Activated CD8-positive, alpha-beta memory T cell treated with anti-CD3 and anti-CD28 coated beads, Interleukin-2, amount 10 ng/mL, durations not matched to agents 7 days and 5 days (primary cell): ENCODE data around the gene ZNRF3. TPM values are rescaled to one million over a fixed set of nuclear protein-coding genes. Genes with fewer than 3 reads are reported as not detected.

Experiments
- ATAC-seq: fragments of 150-1000 bp; cut with Tn5 transposase; one replicate; pipeline ENCODE4 v1.10.0; 2021; ENCODE audit warnings: moderate library complexity
- CTCF ChIA-PET: fragments of 350-600 bp; sonication (Branson Sonifier 250); formaldehyde crosslinking; loops from one replicate; lab custom pipeline; 2021; ENCODE audit warnings: antibody characterized with exemption; lab: Charles Lee
- DNase-seq: peaks from one replicate; pipeline ENCODE4 v3.0.0-alpha.2; 2020
- H3K27ac Mint-ChIP-seq: one replicate; pipeline ENCODE4 v1.8.0; 2021; ENCODE audit warnings: mild to moderate bottlenecking, mixed read lengths
- H3K27me3 Mint-ChIP-seq: one replicate; pipeline ENCODE4 v1.8.0; 2021; ENCODE audit warnings: mixed read lengths
- H3K36me3 Mint-ChIP-seq: one replicate; pipeline ENCODE4 v1.8.0; 2021; ENCODE audit warnings: mild to moderate bottlenecking, mixed read lengths
- H3K4me1 Mint-ChIP-seq: one replicate; pipeline ENCODE4 v1.8.0; 2021; ENCODE audit warnings: mixed read lengths
- H3K4me3 Mint-ChIP-seq: one replicate; pipeline ENCODE4 v1.8.0; 2021; ENCODE audit warnings: mild to moderate bottlenecking, moderate library complexity, mixed read lengths
- H3K9me3 Mint-ChIP-seq: one replicate; pipeline ENCODE4 v1.8.0; 2022; ENCODE audit warnings: low read depth, mixed read lengths
- total RNA-seq, 2 experiments: library from RNA; stranded (reverse); gene quantifications; one replicate each; pipeline ENCODE4 v1.2.3, GENCODE V29; 2021

Gene ZNRF3
- total RNA-seq, 2 experiments from 2014 or later: 0.26 to 0.79 TPM

DNA sequence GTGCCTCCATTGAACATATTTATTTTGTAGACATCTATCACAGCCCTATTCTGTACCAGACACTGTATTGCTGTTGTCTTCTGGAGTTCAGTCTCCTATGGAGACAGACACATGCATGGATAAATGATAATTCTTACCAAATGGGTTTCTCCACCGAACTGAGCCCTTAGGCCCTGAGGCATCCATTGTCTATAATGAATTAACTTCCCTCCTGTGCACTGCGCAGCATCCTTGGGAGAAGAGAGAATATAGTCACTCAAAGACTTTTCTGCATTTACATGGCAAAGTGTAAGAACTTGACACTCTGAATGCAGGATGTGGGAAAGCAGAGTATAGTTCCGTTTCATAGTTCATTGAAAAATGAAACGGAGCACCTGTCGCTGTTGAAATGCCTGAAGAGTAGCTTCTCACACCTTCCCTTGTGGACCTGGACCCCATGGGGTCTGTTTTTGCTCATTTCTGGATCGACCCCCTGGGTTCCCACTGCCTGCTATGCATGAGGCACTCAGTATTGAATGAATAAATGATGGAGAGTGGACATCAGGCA is 6.2 kb downstream of the ZNRF3 start:
- H3K36me3 Mint-ChIP-seq: no peaks in the 10 kb centered on the region
- peaks cover 2% of the 10 kb centered on the region for H3K4me1 Mint-ChIP-seq
- H3K27me3 Mint-ChIP-seq: peaks cover 65% of the 10 kb centered on the region
- no peak for DNase-seq
- H3K9me3 Mint-ChIP-seq: no peaks in the 10 kb centered on the region
- H3K27ac Mint-ChIP-seq: no peak overlapping the region
- no peak overlapping the region for H3K4me3 Mint-ChIP-seq
- ATAC-seq: no peak
- CTCF ChIA-PET: no interaction called here

DNA sequence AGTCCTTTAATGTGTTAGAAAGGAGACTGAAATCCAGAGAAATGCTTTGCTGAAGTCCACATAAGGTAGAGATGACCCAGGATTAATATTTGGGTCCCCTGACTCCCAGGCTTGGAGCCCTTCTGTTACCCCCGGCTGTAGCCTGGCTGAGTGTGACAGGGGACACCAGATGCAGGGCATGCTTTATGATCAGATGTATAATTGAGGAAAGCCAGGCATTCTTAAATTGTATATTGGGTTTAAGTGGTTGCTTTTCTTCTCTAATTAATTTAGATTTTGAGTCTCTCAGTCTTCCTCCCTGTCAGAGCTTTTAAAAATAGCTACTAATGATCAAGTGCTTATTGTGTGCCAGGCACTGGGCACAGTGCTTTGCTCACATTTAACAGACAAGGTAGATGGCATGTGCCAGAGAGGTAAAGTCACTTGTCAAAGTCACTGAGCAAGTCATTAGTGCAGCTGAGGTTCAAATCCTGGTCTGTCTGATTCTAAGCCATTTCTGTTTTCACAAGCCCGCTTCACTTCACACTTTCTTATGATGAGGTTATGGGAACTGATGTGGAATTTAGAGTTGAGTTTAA is 7.9 kb downstream of the ZNRF3 start:
- Mint-ChIP-seq H3K4me1 (peaks cover 2% of the 10 kb centered on the region), H3K27me3 (peaks cover 55% of the 10 kb centered on the region), H3K36me3 (no peaks in the 10 kb centered on the region), H3K4me3 (no peak overlapping the region), H3K9me3 (no peaks in the 10 kb centered on the region), H3K27ac (no peak overlapping the region)
- DNase-seq (no peak), ATAC-seq (no peak)
- CTCF ChIA-PET: no interaction called here

DNA sequence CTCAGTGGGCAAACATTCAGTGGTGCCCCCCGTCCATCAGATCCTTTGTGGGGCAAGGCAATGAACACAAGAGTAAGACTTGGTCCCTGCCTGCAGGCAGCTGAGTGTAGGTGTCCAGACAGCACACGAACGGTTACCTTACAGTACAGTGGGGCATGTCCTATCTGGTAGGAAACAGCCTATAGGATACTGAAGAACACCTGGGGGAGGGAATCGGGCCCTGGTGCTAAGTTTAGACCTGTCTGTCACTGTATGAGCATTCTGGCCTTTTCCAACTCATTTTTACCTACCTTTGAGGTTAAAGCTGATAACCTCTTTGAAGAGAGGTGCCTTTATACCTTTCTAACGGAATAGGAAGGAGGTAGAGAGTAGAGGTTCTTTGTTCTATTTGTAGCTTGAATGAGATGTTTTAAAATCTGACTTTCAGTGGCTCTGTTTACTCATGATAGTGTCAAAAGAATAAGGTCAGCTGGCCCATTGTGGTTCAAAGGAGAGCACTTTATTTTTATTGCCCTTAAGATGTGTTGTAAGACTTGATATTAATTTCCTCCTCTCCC is 8.9 kb downstream of the ZNRF3 start:
- Mint-ChIP-seq H3K27ac (no peak overlapping the region), H3K27me3 (peaks cover 45% of the 10 kb centered on the region), H3K4me1 (peaks cover 2% of the 10 kb centered on the region), H3K36me3 (no peaks in the 10 kb centered on the region), H3K9me3 (no peaks in the 10 kb centered on the region), H3K4me3 (no peak overlapping the region)
- ATAC-seq (no peak), DNase-seq (no peak)
- CTCF ChIA-PET: no interaction called here

DNA sequence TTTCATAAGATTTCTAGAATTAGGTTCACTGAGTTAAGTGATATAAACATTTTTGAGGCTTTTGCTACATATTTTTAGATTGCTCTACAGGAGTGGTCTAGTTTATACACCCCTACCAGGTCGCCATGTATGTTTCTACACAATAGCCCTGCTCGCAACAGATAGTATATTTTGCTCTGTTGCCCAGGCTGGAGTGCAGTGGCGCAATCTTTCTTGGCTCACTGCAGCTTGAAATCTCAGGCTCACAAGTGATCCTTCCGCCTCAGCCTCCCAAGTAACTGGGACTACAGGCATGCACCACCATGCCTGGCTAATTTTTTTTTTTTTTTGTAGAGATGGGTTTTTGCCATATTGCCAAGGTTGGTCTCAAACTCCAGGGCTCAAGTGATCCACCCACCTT is 10.4 kb downstream of the ZNRF3 start:
- Mint-ChIP-seq H3K27me3 (peaks cover 37% of the 10 kb centered on the region), H3K4me3 (no peak overlapping the region), H3K4me1 (peaks cover 5% of the 10 kb centered on the region), H3K9me3 (no peaks in the 10 kb centered on the region), H3K36me3 (no peaks in the 10 kb centered on the region), H3K27ac (no peak overlapping the region)
- CTCF ChIA-PET: interaction anchor here (0.7 kb wide), 1 partner anchor 38 kb away, joined by 3 read pairs; no protein-coding TSS in a partner anchor
- no peak for ATAC-seq
- no peak for DNase-seq

DNA sequence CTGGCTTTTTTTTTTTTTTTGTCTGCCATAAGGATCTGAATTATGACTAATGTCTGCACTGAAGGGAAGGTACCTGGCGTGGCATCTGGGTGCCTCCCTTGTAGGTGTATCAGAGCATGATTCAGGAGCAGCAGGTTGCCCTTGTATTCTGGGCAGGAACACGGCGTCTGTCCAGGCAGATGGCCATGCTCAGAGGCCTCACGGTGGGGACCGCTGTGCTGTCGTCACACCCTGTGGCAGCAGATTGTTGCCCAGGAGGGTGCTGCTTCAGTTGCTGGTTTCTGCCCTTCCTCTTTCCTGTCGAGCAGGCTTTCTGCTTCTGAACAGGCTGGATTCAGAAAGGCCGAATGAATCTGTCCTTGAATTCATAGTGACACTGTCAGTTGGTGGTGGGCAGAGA is 11.0 kb downstream of the ZNRF3 start:
- CTCF ChIA-PET: no interaction called here
- no peak overlapping the region for H3K27ac Mint-ChIP-seq
- no peak for DNase-seq
- H3K4me3 Mint-ChIP-seq: no peak overlapping the region
- no peak for ATAC-seq
- peaks cover 10% of the 10 kb centered on the region for H3K4me1 Mint-ChIP-seq
- H3K9me3 Mint-ChIP-seq: no peaks in the 10 kb centered on the region
- H3K36me3 Mint-ChIP-seq: no peaks in the 10 kb centered on the region
- H3K27me3 Mint-ChIP-seq: peaks cover 39% of the 10 kb centered on the region

- no peaks in the 10 kb centered on the region for H3K9me3 Mint-ChIP-seq
- CTCF ChIA-PET: no interaction called here
- H3K27ac Mint-ChIP-seq: no peak overlapping the region
- peaks cover 40% of the 10 kb centered on the region for H3K27me3 Mint-ChIP-seq
- ATAC-seq (no peak), DNase-seq (no peak)
- H3K4me3 Mint-ChIP-seq: no peak overlapping the region
- peaks cover 9% of the 10 kb centered on the region for H3K4me1 Mint-ChIP-seq
- no peaks in the 10 kb centered on the region for H3K36me3 Mint-ChIP-seq
Observed at GRCh38 chr22:28894807-28895206, 11.4 kb downstream of the ZNRF3 start.

- H3K27ac Mint-ChIP-seq: no peak overlapping the region
- ATAC-seq: no peak
- H3K27me3 Mint-ChIP-seq: peaks cover 43% of the 10 kb centered on the region
- no peaks in the 10 kb centered on the region for H3K9me3 Mint-ChIP-seq
- DNase-seq: no peak
- no peak overlapping the region for H3K4me3 Mint-ChIP-seq
- H3K4me1 Mint-ChIP-seq: peaks cover 9% of the 10 kb centered on the region
- CTCF ChIA-PET: no interaction called here
- H3K36me3 Mint-ChIP-seq: no peaks in the 10 kb centered on the region
Observed at GRCh38 chr22:28896611-28897010, 13.2 kb downstream of the ZNRF3 start.

DNA sequence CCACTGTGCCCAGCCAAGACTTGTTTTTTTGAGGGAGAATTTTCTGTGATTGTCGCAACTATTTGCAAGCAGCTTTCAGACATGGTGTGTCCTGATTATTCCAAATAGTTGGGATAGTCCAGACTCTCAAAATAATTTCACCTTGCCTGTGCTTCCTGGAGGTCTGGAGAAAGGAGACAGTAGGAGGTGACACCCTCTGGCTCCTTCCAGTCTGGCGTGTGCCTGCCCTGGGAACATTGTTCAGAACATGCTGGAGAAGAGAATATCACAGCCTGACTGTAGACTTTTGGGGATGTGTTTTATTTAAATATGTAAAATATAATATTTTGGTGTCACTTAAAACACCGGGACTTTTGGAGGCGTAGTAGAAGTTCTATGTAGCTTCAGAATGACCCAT is 14.9 kb downstream of the ZNRF3 start:
- H3K27ac Mint-ChIP-seq: no peak overlapping the region
- CTCF ChIA-PET: interaction anchor here (0.6 to 0.8 kb wide), 2 partner anchors 68 to 347 kb away, joined by 3 read pairs; no protein-coding TSS in a partner anchor
- H3K27me3 Mint-ChIP-seq: peaks cover 47% of the 10 kb centered on the region
- ATAC-seq: no peak
- no peak overlapping the region for H3K4me3 Mint-ChIP-seq
- H3K4me1 Mint-ChIP-seq: peaks cover 9% of the 10 kb centered on the region
- H3K36me3 Mint-ChIP-seq: no peaks in the 10 kb centered on the region
- no peak for DNase-seq
- H3K9me3 Mint-ChIP-seq: no peaks in the 10 kb centered on the region

- H3K27ac Mint-ChIP-seq: peak overlapping the region; percentile 31
- ATAC-seq (no peak), DNase-seq (peak; percentile 49)
- CTCF ChIA-PET: no interaction called here
- H3K4me1 Mint-ChIP-seq: peaks cover 9% of the 10 kb centered on the region
- no peaks in the 10 kb centered on the region for H3K36me3 Mint-ChIP-seq
- H3K27me3 Mint-ChIP-seq: peaks cover 57% of the 10 kb centered on the region
- no peak overlapping the region for H3K4me3 Mint-ChIP-seq
- no peaks in the 10 kb centered on the region for H3K9me3 Mint-ChIP-seq
Observed at GRCh38 chr22:28899199-28899853, 16.0 kb downstream of the ZNRF3 start.

DNA sequence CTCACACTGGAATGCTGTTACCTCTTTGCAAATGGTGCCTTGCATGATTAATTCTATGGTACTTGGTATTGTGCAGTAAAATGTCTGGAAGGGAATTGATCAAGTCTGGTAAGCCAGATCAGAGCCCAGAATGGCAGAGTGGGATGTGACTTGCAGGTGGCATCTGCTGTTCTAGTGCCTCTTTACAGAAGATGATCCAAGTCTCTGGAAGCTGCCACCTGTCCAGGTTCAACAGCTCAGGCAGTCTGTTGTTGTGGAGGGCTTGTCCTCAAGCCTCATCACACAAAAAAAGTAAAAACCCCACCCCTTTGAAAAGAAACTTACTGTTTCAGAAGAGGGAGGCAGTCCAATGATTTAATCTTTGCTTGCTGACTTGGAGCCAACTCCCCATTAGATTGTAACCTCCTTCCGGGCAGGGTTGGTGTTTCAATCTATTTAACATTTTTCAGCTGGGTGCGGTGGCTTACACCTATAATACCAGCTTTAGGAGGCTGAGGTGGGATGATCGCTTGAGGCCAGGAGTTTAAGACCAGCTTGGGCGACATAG is 17.1 kb downstream of the ZNRF3 start:
- DNase-seq (no peak), ATAC-seq (no peak)
- Mint-ChIP-seq H3K27me3 (peaks cover 63% of the 10 kb centered on the region), H3K9me3 (no peaks in the 10 kb centered on the region), H3K4me3 (no peak overlapping the region), H3K4me1 (peaks cover 9% of the 10 kb centered on the region), H3K27ac (no peak overlapping the region), H3K36me3 (no peaks in the 10 kb centered on the region)
- CTCF ChIA-PET: interaction anchor here (1.7 kb wide), 1 partner anchor 141 kb away, joined by 3 read pairs; no protein-coding TSS in a partner anchor

DNA sequence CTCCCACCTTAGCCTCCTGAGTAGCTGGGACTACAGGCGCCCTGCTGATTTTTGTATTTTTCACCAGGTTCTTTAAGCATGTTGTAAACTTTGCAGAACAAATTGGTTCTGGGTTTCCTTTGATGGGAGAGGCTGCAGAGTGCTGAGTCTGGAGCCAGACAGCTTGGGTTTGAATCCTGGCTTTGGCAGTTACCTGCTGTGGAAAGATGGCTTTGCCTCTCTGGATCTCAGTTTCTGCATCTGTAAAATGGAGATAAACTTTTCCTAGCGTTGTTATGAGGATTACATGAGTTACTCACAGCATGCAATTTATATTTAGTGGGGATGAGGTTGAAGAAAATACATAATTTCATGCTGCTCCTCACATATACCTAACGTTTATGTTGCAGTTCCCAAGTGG is 19.1 kb downstream of the ZNRF3 start:
- no peak overlapping the region for H3K4me3 Mint-ChIP-seq
- no peaks in the 10 kb centered on the region for H3K36me3 Mint-ChIP-seq
- peaks cover 76% of the 10 kb centered on the region for H3K27me3 Mint-ChIP-seq
- ATAC-seq (no peak), DNase-seq (no peak)
- H3K27ac Mint-ChIP-seq: no peak overlapping the region
- H3K4me1 Mint-ChIP-seq: peaks cover 12% of the 10 kb centered on the region
- CTCF ChIA-PET: no interaction called here
- H3K9me3 Mint-ChIP-seq: no peaks in the 10 kb centered on the region

DNA sequence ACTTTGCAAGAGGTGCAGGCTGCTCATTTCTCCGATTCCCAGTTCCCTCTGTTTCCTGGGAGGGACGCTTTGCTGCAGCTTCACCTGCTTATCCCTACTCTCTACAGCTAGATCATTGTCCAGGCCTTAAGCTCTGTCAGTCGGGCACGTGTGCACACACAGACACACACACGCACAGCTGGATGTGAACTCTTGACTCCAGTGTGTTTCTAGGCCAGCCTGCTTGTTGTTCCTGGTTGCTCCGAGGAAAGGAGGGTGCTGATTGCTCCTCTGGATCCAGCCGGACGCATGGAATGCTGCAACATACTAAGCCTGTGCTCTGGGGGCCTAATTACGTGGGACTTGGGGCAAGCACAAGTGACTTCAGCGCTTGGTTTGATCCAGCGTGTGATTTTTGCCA is 19.7 kb downstream of the ZNRF3 start:
- H3K27me3 Mint-ChIP-seq: peaks cover 80% of the 10 kb centered on the region
- DNase-seq: no peak
- no peak overlapping the region for H3K27ac Mint-ChIP-seq
- H3K36me3 Mint-ChIP-seq: no peaks in the 10 kb centered on the region
- no peak for ATAC-seq
- H3K9me3 Mint-ChIP-seq: no peaks in the 10 kb centered on the region
- CTCF ChIA-PET: no interaction called here
- H3K4me1 Mint-ChIP-seq: peaks cover 17% of the 10 kb centered on the region
- H3K4me3 Mint-ChIP-seq: no peak overlapping the region

GRCh38 chr22:28903729-28904128 is 20.4 kb downstream of the ZNRF3 start:
- CTCF ChIA-PET: no interaction called here
- H3K36me3 Mint-ChIP-seq: no peaks in the 10 kb centered on the region
- no peak for ATAC-seq

More at GRCh38 chr22:28903729-28904128, 20.4 kb downstream of the ZNRF3 start:
- Mint-ChIP-seq H3K9me3 (no peaks in the 10 kb centered on the region), H3K27ac (no peak overlapping the region), H3K4me3 (no peak overlapping the region), H3K4me1 (peaks cover 21% of the 10 kb centered on the region), H3K27me3 (peaks cover 84% of the 10 kb centered on the region)
- no peak for DNase-seq
